GM12872 (cell line): ENCODE measurements around the gene FYN.

Experiments used
- CTCF ChIP-seq: IDR thresholded peaks from 3 replicates; pipeline ENCODE4 v1.5.1; 2011; ENCODE audit warnings: low read depth, mild to moderate bottlenecking, low read length, moderate library complexity; ENCODE audit not compliant: insufficient read depth

FYN gene

GRCh38 chr6:111892431-111892830 lies 19.2 kb upstream of the FYN start:
- TF ChIP-seq CTCF, result no peak

DNA sequence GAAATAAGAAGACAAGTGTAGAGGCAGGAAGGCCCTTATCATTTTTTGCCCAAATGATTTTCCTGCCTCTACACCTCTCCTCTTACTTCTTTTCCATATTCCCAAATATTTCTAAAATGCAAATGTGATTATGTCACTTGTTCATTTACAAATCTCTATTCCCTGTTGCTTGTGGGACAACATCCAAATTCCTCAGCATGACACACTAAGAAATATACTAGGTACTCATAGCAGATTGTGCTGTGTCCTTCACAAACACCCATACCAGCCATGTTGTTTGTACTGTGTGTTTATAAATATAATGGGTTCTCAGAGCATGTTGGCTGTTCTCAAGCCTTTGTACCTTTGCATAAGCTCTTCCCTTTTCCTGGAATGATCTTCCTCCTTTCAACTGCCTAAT lies 17.7 kb upstream of the FYN start:
- no peak for TF ChIP-seq CTCF

GRCh38 chr6:111888928-111889695 lies 15.9 kb upstream of the FYN start:
- TF ChIP-seq CTCF, result no peak

DNA sequence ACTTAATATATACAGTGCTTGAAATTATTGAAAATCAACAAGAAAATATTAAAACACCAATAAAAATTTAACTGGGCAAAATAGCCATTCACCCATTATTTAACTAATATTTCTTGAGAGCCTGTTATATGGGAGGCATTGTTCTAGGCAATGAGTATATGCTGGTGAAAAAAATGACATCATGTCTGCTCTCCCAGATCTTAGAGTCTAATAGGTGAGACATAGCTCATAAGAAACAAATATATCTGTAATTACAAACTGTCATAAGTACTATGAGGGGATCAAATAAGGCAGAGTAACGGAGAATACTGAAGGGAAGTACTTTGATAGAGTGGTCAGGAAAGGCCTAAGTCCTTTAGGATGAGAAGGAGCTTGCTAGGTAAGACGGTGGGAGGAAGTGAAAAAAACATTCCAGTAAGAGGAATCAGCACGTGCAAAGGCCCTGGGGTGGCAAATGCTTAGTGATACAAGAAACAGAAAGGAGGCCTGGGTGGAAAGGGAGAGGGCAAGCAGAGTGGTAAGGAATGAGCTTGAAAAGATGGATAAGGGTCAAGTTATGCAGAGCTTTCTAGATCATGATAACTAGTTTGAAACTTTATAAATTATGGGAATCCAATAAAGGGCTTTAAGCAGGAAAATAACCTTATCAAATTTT lies 12.2 kb upstream of the FYN start:
- TF ChIP-seq CTCF, result no peak

DNA sequence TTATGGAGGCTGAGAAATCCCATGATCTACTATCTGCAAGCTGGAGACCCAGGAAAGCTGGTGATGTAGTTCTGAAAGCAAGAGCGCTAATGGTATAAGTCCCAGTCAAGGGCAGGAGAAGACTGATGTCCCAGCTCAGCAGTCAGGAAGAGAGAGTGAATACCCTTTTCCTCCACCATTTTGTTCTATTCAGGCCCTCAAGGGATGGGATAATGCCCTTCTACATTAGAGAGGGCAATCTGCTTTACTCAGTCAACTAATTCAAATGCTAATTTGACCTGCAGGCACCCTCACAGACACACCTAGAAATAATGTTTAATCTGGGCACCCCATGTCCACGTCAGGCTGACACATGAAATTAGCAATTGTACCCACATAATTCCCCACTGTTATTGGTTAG lies 10.8 kb upstream of the FYN start:
- no peak for TF ChIP-seq CTCF

- no peak for TF ChIP-seq CTCF
Observed at GRCh38 chr6:111880181-111880888, 7.1 kb upstream of the FYN start.

GRCh38 chr6:111875741-111876140 lies 2.5 kb upstream of the FYN start:
- no peak for TF ChIP-seq CTCF
